HepG2 (cell line): ENCODE data around the gene SNAI3. TPM values are rescaled to one million over a fixed set of nuclear protein-coding genes. Genes with fewer than 3 reads are reported as not detected.

Experiments used
- AGO2 ChIP-seq: fragments of 200-400 bp; formaldehyde crosslinking; optimal IDR thresholded peaks from 2 replicates; pipeline ENCODE3; 2017; ENCODE audit warnings: mild to moderate bottlenecking, low read depth, low read length, moderate library complexity
- GABPB1 ChIP-seq: IDR thresholded peaks from 2 replicates; pipeline ENCODE4 v1.6.1; 2016; ENCODE audit warnings: mild to moderate bottlenecking, missing genetic modification reagents, moderate library complexity, missing compliant biosample characterization
- HNRNPUL1 ChIP-seq: fragments of 200-400 bp; formaldehyde crosslinking; IDR thresholded peaks from 2 replicates; pipeline ENCODE4 v1.6.1; 2017; ENCODE audit warnings: low read depth, mild to moderate bottlenecking, low read length, moderate library complexity
- MYC ChIP-seq: sonication (generic); formaldehyde crosslinking; IDR thresholded peaks from 2 replicates; pipeline ENCODE4 v1.9.0; 2021; ENCODE audit warnings: missing genetic modification reagents, borderline replicate concordance
- NCOR1 ChIP-seq: fragments of 200-600 bp; sonication (generic); IDR thresholded peaks from 2 replicates; pipeline ENCODE4 v1.7.0; 2017; ENCODE audit warnings: antibody characterized with exemption, low read length, borderline replicate concordance
- NONO ChIP-seq, 2 experiments: fragments of 450-650 bp in 1 of 2; sonication (generic) in 1 of 2; formaldehyde crosslinking in 1 of 2; IDR thresholded peaks in 1 of 2; conservative IDR thresholded peaks in 1 of 2; 2 replicates each; pipeline versions ENCODE4 v1.6.1 to v1.8.0; 2017 to 2022; ENCODE audit warnings: mild to moderate bottlenecking in 1 of 2, missing genetic modification reagents in 1 of 2, moderate library complexity in 1 of 2
- RBAK ChIP-seq: sonication (generic); formaldehyde crosslinking; IDR thresholded peaks from 2 replicates; pipeline ENCODE4 v1.5.1; 2020; ENCODE audit warnings: mild to moderate bottlenecking, missing genetic modification reagents
- RBM22 ChIP-seq: fragments of 200-400 bp; formaldehyde crosslinking; optimal IDR thresholded peaks from 2 replicates; pipeline ENCODE3; 2017; ENCODE audit warnings: mild to moderate bottlenecking, low read length, moderate library complexity
- TAF1 ChIP-seq: sonication (generic); formaldehyde crosslinking; IDR thresholded peaks from 2 replicates; pipeline ENCODE4 v1.4.0; 2020; ENCODE audit warnings: missing genetic modification reagents
- ZNF383 ChIP-seq: sonication (generic); formaldehyde crosslinking; IDR thresholded peaks from 2 replicates; pipeline ENCODE4 v1.4.0; 2020; ENCODE audit warnings: missing genetic modification reagents, mild to moderate bottlenecking, borderline replicate concordance
- ZNF572 ChIP-seq: sonication (generic); formaldehyde crosslinking; IDR thresholded peaks from 2 replicates; pipeline ENCODE4 v1.5.1; 2020; ENCODE audit warnings: mild to moderate bottlenecking, missing genetic modification reagents
- ZNF615 ChIP-seq: sonication (generic); formaldehyde crosslinking; IDR thresholded peaks from 2 replicates; pipeline ENCODE4 v1.5.0; 2020; ENCODE audit warnings: mild to moderate bottlenecking, missing genetic modification reagents, borderline replicate concordance
- ZNF879 ChIP-seq: sonication (generic); formaldehyde crosslinking; IDR thresholded peaks from 2 replicates; pipeline ENCODE4 v1.8.1; 2023; ENCODE audit warnings: missing genetic modification reagents
- polyA plus RNA-seq, 8 experiments: library from polyadenylated mRNA; depleted of rRNA in 3 of 8; stranded (reverse) in 7 of 8; unstranded in 1 of 8; fragments of >200 nt; fragmentation: Illumina TruSeq in 4 of 8; extraction: Trizol in 4 of 8; gene quantifications; 2 replicates each; pipeline versions ENCODE4 v1.2.1 to v1.2.3, GENCODE V29; 2011 to 2016; ENCODE audit warnings: low read depth in 4 of 8, missing spikeins in 1 of 8, mixed read lengths in 1 of 8; ENCODE audit not compliant: insufficient read depth in 1 of 8
- total RNA-seq, 5 experiments: library from RNA; depleted of rRNA; stranded (reverse); fragments of >200 nt; fragmentation: Illumina TruSeq; extraction: Trizol; gene quantifications; 2 replicates each; pipeline ENCODE4 v1.2.3, GENCODE V29; 2016; ENCODE audit warnings: low read depth in 1 of 5
- TF ChIP-seq, protein P1 (sequence below): sonication (generic); formaldehyde crosslinking; conservative IDR thresholded peaks from 2 replicates; pipeline ENCODE4 v1.8.1; 2023; ENCODE audit warnings: missing genetic modification reagents
- TF ChIP-seq, protein P2 (sequence below): sonication (generic); formaldehyde crosslinking; conservative IDR thresholded peaks from 2 replicates; pipeline ENCODE4 v1.4.0; 2020; ENCODE audit warnings: mild to moderate bottlenecking, missing genetic modification reagents, moderate library complexity
- TF ChIP-seq, protein P3 (sequence below): sonication (generic); formaldehyde crosslinking; conservative IDR thresholded peaks from 2 replicates; pipeline ENCODE4 v1.8.0; 2022; ENCODE audit warnings: low read depth, missing genetic modification reagents

Gene SNAI3
- total and polyA plus RNA-seq, 2 of the 13 experiments (the other 11 are each of a cell fraction or from before 2014, with no cell fraction given), result 0.09 to 0.18 TPM

DNA sequence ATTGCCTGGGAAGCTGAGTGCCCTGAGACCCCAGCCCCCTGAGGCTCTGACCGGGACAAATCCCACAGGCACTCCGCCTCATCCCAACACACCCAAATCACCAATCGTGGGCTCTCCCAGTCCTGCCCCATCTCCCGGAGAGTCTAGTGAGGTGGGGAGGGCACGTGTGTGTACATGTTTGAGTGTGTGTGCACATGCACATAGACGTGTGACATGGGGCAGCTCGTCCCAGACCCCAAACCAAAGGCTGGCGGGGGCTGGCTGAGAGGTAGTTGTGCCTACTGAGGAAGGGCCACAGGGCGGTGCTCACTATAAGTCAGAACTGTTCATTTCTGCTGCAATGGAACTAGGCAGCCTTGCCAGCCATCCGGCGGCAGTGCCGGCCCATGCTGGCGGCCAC is 8.6 kb downstream of the SNAI3 start (continued):
- TF ChIP-seq RBM22 (peak; percentile 50), MYC (CRISPR knock-in tag) (no peak), GABPB1 (CRISPR knock-in tag) (no peak), ZNF615 (no peak), RBAK (CRISPR knock-in tag) (no peak), ZNF383 (CRISPR knock-in tag) (no peak), TAF1 (CRISPR knock-in tag) (peak; percentile 15; the same call in 1 of the 2 replicates), AGO2 (no peak), ZNF572 (CRISPR knock-in tag) (no peak), NONO (IDR thresholded peaks at IDR 0.05) (no peak), NONO (CRISPR knock-in tag; conservative IDR thresholded peaks at IDR 0.05) (peak; percentile 43), ZNF879 (CRISPR knock-in tag) (no peak), NCOR1 (no peak), HNRNPUL1 (no peak)
- TF ChIP-seq, protein P1, sequence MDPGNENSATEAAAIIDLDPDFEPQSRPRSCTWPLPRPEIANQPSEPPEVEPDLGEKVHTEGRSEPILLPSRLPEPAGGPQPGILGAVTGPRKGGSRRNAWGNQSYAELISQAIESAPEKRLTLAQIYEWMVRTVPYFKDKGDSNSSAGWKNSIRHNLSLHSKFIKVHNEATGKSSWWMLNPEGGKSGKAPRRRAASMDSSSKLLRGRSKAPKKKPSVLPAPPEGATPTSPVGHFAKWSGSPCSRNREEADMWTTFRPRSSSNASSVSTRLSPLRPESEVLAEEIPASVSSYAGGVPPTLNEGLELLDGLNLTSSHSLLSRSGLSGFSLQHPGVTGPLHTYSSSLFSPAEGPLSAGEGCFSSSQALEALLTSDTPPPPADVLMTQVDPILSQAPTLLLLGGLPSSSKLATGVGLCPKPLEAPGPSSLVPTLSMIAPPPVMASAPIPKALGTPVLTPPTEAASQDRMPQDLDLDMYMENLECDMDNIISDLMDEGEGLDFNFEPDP (CRISPR knock-in tag), result no peak
- TF ChIP-seq, protein P2, sequence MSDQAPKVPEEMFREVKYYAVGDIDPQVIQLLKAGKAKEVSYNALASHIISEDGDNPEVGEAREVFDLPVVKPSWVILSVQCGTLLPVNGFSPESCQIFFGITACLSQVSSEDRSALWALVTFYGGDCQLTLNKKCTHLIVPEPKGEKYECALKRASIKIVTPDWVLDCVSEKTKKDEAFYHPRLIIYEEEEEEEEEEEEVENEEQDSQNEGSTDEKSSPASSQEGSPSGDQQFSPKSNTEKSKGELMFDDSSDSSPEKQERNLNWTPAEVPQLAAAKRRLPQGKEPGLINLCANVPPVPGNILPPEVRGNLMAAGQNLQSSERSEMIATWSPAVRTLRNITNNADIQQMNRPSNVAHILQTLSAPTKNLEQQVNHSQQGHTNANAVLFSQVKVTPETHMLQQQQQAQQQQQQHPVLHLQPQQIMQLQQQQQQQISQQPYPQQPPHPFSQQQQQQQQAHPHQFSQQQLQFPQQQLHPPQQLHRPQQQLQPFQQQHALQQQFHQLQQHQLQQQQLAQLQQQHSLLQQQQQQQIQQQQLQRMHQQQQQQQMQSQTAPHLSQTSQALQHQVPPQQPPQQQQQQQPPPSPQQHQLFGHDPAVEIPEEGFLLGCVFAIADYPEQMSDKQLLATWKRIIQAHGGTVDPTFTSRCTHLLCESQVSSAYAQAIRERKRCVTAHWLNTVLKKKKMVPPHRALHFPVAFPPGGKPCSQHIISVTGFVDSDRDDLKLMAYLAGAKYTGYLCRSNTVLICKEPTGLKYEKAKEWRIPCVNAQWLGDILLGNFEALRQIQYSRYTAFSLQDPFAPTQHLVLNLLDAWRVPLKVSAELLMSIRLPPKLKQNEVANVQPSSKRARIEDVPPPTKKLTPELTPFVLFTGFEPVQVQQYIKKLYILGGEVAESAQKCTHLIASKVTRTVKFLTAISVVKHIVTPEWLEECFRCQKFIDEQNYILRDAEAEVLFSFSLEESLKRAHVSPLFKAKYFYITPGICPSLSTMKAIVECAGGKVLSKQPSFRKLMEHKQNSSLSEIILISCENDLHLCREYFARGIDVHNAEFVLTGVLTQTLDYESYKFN (CRISPR knock-in tag), result no peak
- TF ChIP-seq, protein P3, sequence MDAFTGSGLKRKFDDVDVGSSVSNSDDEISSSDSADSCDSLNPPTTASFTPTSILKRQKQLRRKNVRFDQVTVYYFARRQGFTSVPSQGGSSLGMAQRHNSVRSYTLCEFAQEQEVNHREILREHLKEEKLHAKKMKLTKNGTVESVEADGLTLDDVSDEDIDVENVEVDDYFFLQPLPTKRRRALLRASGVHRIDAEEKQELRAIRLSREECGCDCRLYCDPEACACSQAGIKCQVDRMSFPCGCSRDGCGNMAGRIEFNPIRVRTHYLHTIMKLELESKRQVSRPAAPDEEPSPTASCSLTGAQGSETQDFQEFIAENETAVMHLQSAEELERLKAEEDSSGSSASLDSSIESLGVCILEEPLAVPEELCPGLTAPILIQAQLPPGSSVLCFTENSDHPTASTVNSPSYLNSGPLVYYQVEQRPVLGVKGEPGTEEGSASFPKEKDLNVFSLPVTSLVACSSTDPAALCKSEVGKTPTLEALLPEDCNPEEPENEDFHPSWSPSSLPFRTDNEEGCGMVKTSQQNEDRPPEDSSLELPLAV, result no peak
